Measurements from ENCODE around the gene NRAS. TPM values are rescaled to one million over a fixed set of nuclear protein-coding genes. Genes with fewer than 3 reads are reported as not detected.
"Not testable (repeated sequence)": the region's sequence is repeated elsewhere in the genome, so short reads cannot be mapped to it uniquely, and the experiment has no call there.

Gene NRAS
- total and polyA plus RNA-seq, 3 experiments from 2014 or later = 27.1 to 78.2 (median 77.6) TPM

GRCh38 chr1:114755006-114755931 lies 38.7 kb upstream of the NRAS start:
- Mint-ChIP-seq H3K4me3 (peak overlapping the region; percentile 99 to 100 (median 100)), H3K9me3 (peaks cover 0 to 3% (median 0%) of the 10 kb centered on the region in 5 donors), H3K36me3 (peaks cover 0 to 32% (median 2%) of the 10 kb centered on the region in 3 donors), H3K27me3 (no peaks in the 10 kb centered on the region), H3K27ac (peak overlapping the region; percentile 83 to 100 (median 100)), H3K4me1 (peaks cover 76 to 87% (median 83%) of the 10 kb centered on the region in 3 donors)
- peaks cover 69% of the 10 kb centered on the region for H3K4me1 ChIP-seq (ENCODE audit: insufficient read depth, low read length)
- H3K27me3 ChIP-seq (ENCODE audit: insufficient read depth, low read length, poor library complexity, severe bottlenecking) = no peaks in the 10 kb centered on the region
- ChIA-PET POLR2A (interaction anchor here (0.6 to 1.8 kb wide), 2 partner anchors 11 to 244 kb away, joined by 3 to 10 read pairs; partner anchors contain the start of gene TRIM33), CTCF (interaction anchor here (0.9 kb wide), 1 partner anchor 8 kb away, joined by 3 read pairs; no protein-coding TSS in a partner anchor)
- H3K27ac ChIP-seq (ENCODE audit: low read depth, low read length) = peak overlapping the region; percentile 21
- H3K9me3 ChIP-seq (ENCODE audit: low read length) = no peaks in the 10 kb centered on the region
- DNase-seq = no peak
- H3K36me3 ChIP-seq (ENCODE audit: insufficient read depth, low read length) = peaks cover 5% of the 10 kb centered on the region
- peak overlapping the region; percentile 92 for H3K4me3 ChIP-seq (ENCODE audit: low read length)

GRCh38 chr1:114753702-114754101 lies 37.1 kb upstream of the NRAS start:
- not testable (repeated sequence) for DNase-seq; H3K27ac ChIP-seq (ENCODE audit: low read depth, low read length); H3K9me3 ChIP-seq (ENCODE audit: low read length); H3K4me3 ChIP-seq (ENCODE audit: low read length); H3K27me3 ChIP-seq (ENCODE audit: insufficient read depth, low read length, poor library complexity, severe bottlenecking); H3K9me3 Mint-ChIP-seq; H3K27me3 Mint-ChIP-seq
- Mint-ChIP-seq H3K4me1 (peaks cover 91 to 98% (median 94%) of the 10 kb centered on the region in 3 donors), H3K36me3 (peaks cover 0 to 48% (median 13%) of the 10 kb centered on the region in 3 donors), H3K4me3 (peak overlapping the region; percentile 80 to 100 (median 100)), H3K27ac (peak overlapping the region in 6 of 8 donors; percentile 85 to 100 (median 100))
- peaks cover 84% of the 10 kb centered on the region for H3K4me1 ChIP-seq (ENCODE audit: insufficient read depth, low read length)
- peaks cover 20% of the 10 kb centered on the region for H3K36me3 ChIP-seq (ENCODE audit: insufficient read depth, low read length)
- ChIA-PET CTCF (interaction anchor here (1.0 kb wide), 1 partner anchor 36 kb away, joined by 3 read pairs; no protein-coding TSS in a partner anchor), POLR2A (interaction anchor here (0.5 kb wide), 1 partner anchor 1623 kb away, joined by 6 read pairs; no protein-coding TSS in a partner anchor)

GRCh38 chr1:114753143-114753542 lies 36.6 kb upstream of the NRAS start:
- Mint-ChIP-seq H3K9me3 (no peaks in the 10 kb centered on the region), H3K4me3 (peak overlapping the region; percentile 14 to 100 (median 33)), H3K4me1 (peaks cover 94 to 98% (median 94%) of the 10 kb centered on the region in 3 donors), H3K27me3 (no peaks in the 10 kb centered on the region), H3K27ac (peak overlapping the region in 2 of 8 donors; percentile 40 to 67), H3K36me3 (peaks cover 0 to 53% (median 13%) of the 10 kb centered on the region in 3 donors)
- no peak overlapping the region for H3K4me3 ChIP-seq (ENCODE audit: low read length)
- H3K9me3 ChIP-seq (ENCODE audit: low read length) = no peaks in the 10 kb centered on the region
- H3K4me1 ChIP-seq (ENCODE audit: insufficient read depth, low read length) = peaks cover 86% of the 10 kb centered on the region
- H3K36me3 ChIP-seq (ENCODE audit: insufficient read depth, low read length) = peaks cover 23% of the 10 kb centered on the region
- ChIA-PET POLR2A (interaction anchor here (0.5 kb wide), 1 partner anchor 1623 kb away, joined by 6 read pairs; no protein-coding TSS in a partner anchor), CTCF (interaction anchor here (1.0 kb wide), 1 partner anchor 35 kb away, joined by 3 read pairs; no protein-coding TSS in a partner anchor)
- H3K27ac ChIP-seq (ENCODE audit: low read depth, low read length) = no peak overlapping the region
- H3K27me3 ChIP-seq (ENCODE audit: insufficient read depth, low read length, poor library complexity, severe bottlenecking) = no peaks in the 10 kb centered on the region
- no peak for DNase-seq

GRCh38 chr1:114750780-114751179 lies 34.2 kb upstream of the NRAS start:
- no peaks in the 10 kb centered on the region for H3K27me3 ChIP-seq (ENCODE audit: insufficient read depth, low read length, poor library complexity, severe bottlenecking)
- no peaks in the 10 kb centered on the region for H3K9me3 ChIP-seq (ENCODE audit: low read length)
- no peak for DNase-seq
- H3K4me3 ChIP-seq (ENCODE audit: low read length) = no peak overlapping the region
- Mint-ChIP-seq H3K9me3 (no peaks in the 10 kb centered on the region), H3K36me3 (peaks cover 0 to 55% (median 16%) of the 10 kb centered on the region in 3 donors), H3K27ac (peak overlapping the region in 4 of 8 donors; percentile 22 to 64 (median 36)), H3K4me1 (peaks cover 92 to 97% (median 97%) of the 10 kb centered on the region in 3 donors), H3K27me3 (no peaks in the 10 kb centered on the region), H3K4me3 (peak overlapping the region; percentile 15 to 70 (median 28))
- H3K4me1 ChIP-seq (ENCODE audit: insufficient read depth, low read length) = peaks cover 82% of the 10 kb centered on the region
- no peak overlapping the region for H3K27ac ChIP-seq (ENCODE audit: low read depth, low read length)
- ChIA-PET CTCF (no interaction called here), POLR2A (interaction anchor here (0.7 kb wide), 1 partner anchor 27 kb away, joined by 3 read pairs; no protein-coding TSS in a partner anchor)
- H3K36me3 ChIP-seq (ENCODE audit: insufficient read depth, low read length) = peaks cover 35% of the 10 kb centered on the region

GRCh38 chr1:114749835-114750234 lies 33.3 kb upstream of the NRAS start:
- POLR2A ChIA-PET = interaction anchor here (0.6 kb wide), 1 partner anchor 141 kb away, joined by 3 read pairs; no protein-coding TSS in a partner anchor
- Histone ChIP-seq H3K36me3 (ENCODE audit: insufficient read depth, low read length) (peaks cover 41% of the 10 kb centered on the region), H3K27ac (ENCODE audit: low read depth, low read length) (no peak overlapping the region), H3K4me1 (ENCODE audit: insufficient read depth, low read length) (peaks cover 79% of the 10 kb centered on the region), H3K27me3 (ENCODE audit: insufficient read depth, low read length, poor library complexity, severe bottlenecking) (no peaks in the 10 kb centered on the region), H3K9me3 (ENCODE audit: low read length) (no peaks in the 10 kb centered on the region), H3K4me3 (ENCODE audit: low read length) (no peak overlapping the region)
- DNase-seq = no peak
- Mint-ChIP-seq H3K4me3 (peak overlapping the region in 3 of 7 donors; percentile 9 to 19 (median 10)), H3K36me3 (peaks cover 0 to 58% (median 17%) of the 10 kb centered on the region in 3 donors), H3K27ac (peak overlapping the region in 3 of 8 donors; percentile 17 to 21 (median 17)), H3K4me1 (peaks cover 92 to 97% (median 97%) of the 10 kb centered on the region in 3 donors), H3K9me3 (no peaks in the 10 kb centered on the region), H3K27me3 (no peaks in the 10 kb centered on the region)
- CTCF ChIA-PET = no interaction called here

- H3K36me3 Mint-ChIP-seq = peaks cover 0 to 84% (median 24%) of the 10 kb centered on the region in 3 donors
- Histone ChIP-seq H3K27me3 (ENCODE audit: insufficient read depth, low read length, poor library complexity, severe bottlenecking) (no peaks in the 10 kb centered on the region), H3K36me3 (ENCODE audit: insufficient read depth, low read length) (peaks cover 41% of the 10 kb centered on the region), H3K9me3 (ENCODE audit: low read length) (no peaks in the 10 kb centered on the region), H3K27ac (ENCODE audit: low read depth, low read length) (no peak overlapping the region), H3K4me3 (ENCODE audit: low read length) (no peak overlapping the region), H3K4me1 (ENCODE audit: insufficient read depth, low read length) (peaks cover 52% of the 10 kb centered on the region)
- ChIA-PET CTCF (interaction anchor here (0.6 kb wide), 1 partner anchor 9 kb away, joined by 3 read pairs; no protein-coding TSS in a partner anchor), POLR2A (no interaction called here)
- peaks cover 88 to 95% (median 94%) of the 10 kb centered on the region in 3 donors for H3K4me1 Mint-ChIP-seq
- H3K27me3 Mint-ChIP-seq = no peaks in the 10 kb centered on the region
- H3K27ac Mint-ChIP-seq = peak overlapping the region in 4 of 8 donors; percentile 4 to 54 (median 24)
- DNase-seq = no peak
- H3K4me3 Mint-ChIP-seq = peak overlapping the region in 3 of 7 donors; percentile 1 to 13 (median 7)
- no peaks in the 10 kb centered on the region for H3K9me3 Mint-ChIP-seq
These were observed 30.0 kb upstream of the NRAS start for GRCh38 chr1:114746450-114747121.

DNA sequence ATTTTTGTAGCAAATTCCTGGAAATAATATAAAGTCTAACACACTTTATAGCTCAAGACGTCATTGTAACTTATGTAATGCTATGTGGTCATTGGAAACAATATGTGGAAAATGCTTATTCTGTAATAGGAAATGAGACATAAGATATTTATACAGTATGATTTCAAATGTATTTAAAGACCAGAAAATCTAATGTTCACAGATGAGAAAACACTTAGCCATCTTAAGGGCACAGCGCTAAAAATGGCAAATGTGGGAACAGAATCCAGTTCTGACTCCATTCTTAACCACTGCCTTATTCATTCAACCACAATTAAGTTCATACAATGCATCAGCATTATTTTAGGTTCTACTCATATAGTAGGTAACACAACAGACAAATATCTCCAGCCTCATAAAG lies 28.7 kb upstream of the NRAS start:
- H3K27ac ChIP-seq (ENCODE audit: low read depth, low read length) = no peak overlapping the region
- H3K27me3 ChIP-seq (ENCODE audit: insufficient read depth, low read length, poor library complexity, severe bottlenecking) = no peaks in the 10 kb centered on the region
- H3K4me1 ChIP-seq (ENCODE audit: insufficient read depth, low read length) = peaks cover 39% of the 10 kb centered on the region
- CTCF ChIA-PET = no interaction called here
- Mint-ChIP-seq H3K4me3 (peak overlapping the region in 2 of 7 donors; percentile 32 to 37), H3K9me3 (no peaks in the 10 kb centered on the region), H3K36me3 (peaks cover 0 to 88% (median 26%) of the 10 kb centered on the region in 3 donors), H3K27me3 (no peaks in the 10 kb centered on the region), H3K4me1 (peaks cover 86 to 95% (median 94%) of the 10 kb centered on the region in 3 donors), H3K27ac (peak overlapping the region in 4 of 8 donors; percentile 13 to 44 (median 26))
- no peaks in the 10 kb centered on the region for H3K9me3 ChIP-seq (ENCODE audit: low read length)
- H3K4me3 ChIP-seq (ENCODE audit: low read length) = no peak overlapping the region
- DNase-seq = no peak
- peaks cover 36% of the 10 kb centered on the region for H3K36me3 ChIP-seq (ENCODE audit: insufficient read depth, low read length)
- POLR2A ChIA-PET = no interaction called here
